ENCODE measurements around the gene MED27.

DNA sequence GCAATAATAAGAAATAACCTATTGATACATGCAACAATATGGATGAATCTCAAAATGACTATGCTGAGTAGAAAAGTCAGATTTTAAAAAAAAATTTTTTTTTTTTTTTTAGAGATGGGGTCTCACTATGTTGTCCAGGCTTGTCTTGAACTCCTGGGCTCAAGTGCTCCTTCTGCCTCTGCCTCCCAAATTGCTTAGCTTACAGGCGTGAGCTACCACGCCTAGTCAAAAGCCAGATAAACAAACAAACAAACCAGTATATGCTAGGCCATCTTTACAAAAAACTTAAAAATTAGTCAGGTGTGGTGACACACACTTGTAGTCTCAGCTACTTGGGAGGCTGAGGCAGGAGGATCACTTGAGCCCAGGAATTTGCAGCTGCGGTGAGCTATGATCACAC, 79.0 kb downstream of the MED27 start:
- TF ChIP-seq EZH2 (IDR thresholded peaks at IDR 0.05; ENCODE audit: insufficient read depth, poor library complexity, severe bottlenecking) (no peak), EZH2phosphoT487 (IDR thresholded peaks at IDR 0.05; ENCODE audit: insufficient read depth, low read depth) (no peak)
